Liver (tissue), 9 donors: Measurements from ENCODE around the gene LGALS4. TPM values are rescaled to one million over a fixed set of nuclear protein-coding genes. Genes with fewer than 3 reads are reported as not detected.

Experiments used
- DNase-seq: peaks from one replicate; pipeline ENCODE4 v3.0.0-alpha.2; 2017; ENCODE audit warnings: low spot score
- H3K27ac ChIP-seq, 2 donors: one replicate each; pipeline ENCODE4 v1.7.0; 2013; ENCODE audit warnings: inconsistent platforms in 2 of 2, low read length in 2 of 2, control low read depth in 1 of 2, low read depth in 1 of 2, mild to moderate bottlenecking in 1 of 2
- H3K27me3 ChIP-seq, 4 donors: one replicate each; pipeline versions ENCODE4 v1.6.1 to v1.7.0; 2013; ENCODE audit warnings: low read length in 3 of 4, inconsistent platforms in 1 of 4, mild to moderate bottlenecking in 1 of 4, moderate library complexity in 1 of 4; ENCODE audit not compliant: control insufficient read depth in 4 of 4, insufficient read depth in 4 of 4
- H3K36me3 ChIP-seq, 4 donors: one replicate each; pipeline versions ENCODE4 v1.6.1 to v1.7.0; 2013; ENCODE audit warnings: low read length in 3 of 4, mild to moderate bottlenecking in 3 of 4, low read depth in 1 of 4, moderate library complexity in 1 of 4; ENCODE audit not compliant: control insufficient read depth in 4 of 4, insufficient read depth in 3 of 4
- H3K4me1 ChIP-seq, 4 donors: one replicate each; pipeline versions ENCODE4 v1.6.1 to v1.7.0; 2013; ENCODE audit warnings: low read length in 3 of 4, mild to moderate bottlenecking in 3 of 4, moderate library complexity in 1 of 4; ENCODE audit not compliant: control insufficient read depth in 4 of 4, insufficient read depth in 4 of 4
- H3K4me3 ChIP-seq, 3 donors: one replicate each; pipeline versions ENCODE4 v1.6.1 to v1.7.0; 2013; ENCODE audit warnings: low read length in 3 of 3, control low read depth in 1 of 3, low read depth in 1 of 3, mild to moderate bottlenecking in 1 of 3
- H3K9ac ChIP-seq, 2 donors: one replicate each; pipeline ENCODE4 v1.7.0; 2013; ENCODE audit warnings: low read length in 2 of 2, mild to moderate bottlenecking in 2 of 2, moderate library complexity in 2 of 2, control low read depth in 1 of 2, low read depth in 1 of 2
- H3K9me3 ChIP-seq, 4 donors: one replicate each; pipeline versions ENCODE4 v1.6.1 to v1.7.0; 2013; ENCODE audit warnings: low read length in 3 of 4; ENCODE audit not compliant: control insufficient read depth in 4 of 4
- ATF3 ChIP-seq: IDR thresholded peaks from 2 replicates; pipeline ENCODE4 v1.6.1; 2016; ENCODE audit warnings: antibody characterized with exemption
- CTCF ChIP-seq: fragments of 150-350 bp; IDR thresholded peaks from 2 replicates; pipeline ENCODE4 v1.5.1; 2017; ENCODE audit warnings: improper control_type of control experiment, low read depth, low read length; ENCODE audit not compliant: missing input control
- EGR1 ChIP-seq, 2 donors: IDR thresholded peaks; 2 replicates each; pipeline ENCODE4 v1.6.1; 2016 to 2018; ENCODE audit warnings: antibody characterized with exemption in 2 of 2, low read depth in 2 of 2
- FOXA1 ChIP-seq: IDR thresholded peaks from 2 replicates; pipeline ENCODE4 v1.6.1; 2016; ENCODE audit warnings: antibody characterized with exemption
- FOXA2 ChIP-seq: IDR thresholded peaks from 2 replicates; pipeline ENCODE4 v1.6.1; 2016; ENCODE audit warnings: antibody characterized with exemption
- GABPA ChIP-seq, 2 donors: IDR thresholded peaks in 1 of 2; conservative IDR thresholded peaks in 1 of 2; 2 replicates each; pipeline ENCODE4 v1.6.1; 2016; ENCODE audit warnings: antibody characterized with exemption in 2 of 2, mild to moderate bottlenecking in 1 of 2, moderate library complexity in 1 of 2
- HNF4A ChIP-seq, 2 donors: conservative IDR thresholded peaks; 2 replicates each; pipeline ENCODE4 v1.6.1; 2016; ENCODE audit warnings: antibody characterized with exemption in 2 of 2, mild to moderate bottlenecking in 2 of 2
- HNF4G ChIP-seq: IDR thresholded peaks from 2 replicates; pipeline ENCODE4 v1.6.1; 2016; ENCODE audit warnings: antibody characterized with exemption
- JUND ChIP-seq, 2 donors: IDR thresholded peaks; 2 replicates each; pipeline ENCODE4 v1.6.1; 2016; ENCODE audit warnings: antibody characterized with exemption in 2 of 2
- NR2F2 ChIP-seq: IDR thresholded peaks from 2 replicates; pipeline ENCODE4 v1.6.1; 2016; ENCODE audit warnings: antibody characterized with exemption
- RAD21 ChIP-seq, 2 donors: IDR thresholded peaks; 2 replicates each; pipeline ENCODE4 v1.6.1; 2016; ENCODE audit warnings: antibody characterized with exemption in 2 of 2, mild to moderate bottlenecking in 2 of 2
- RXRA ChIP-seq, 2 donors: IDR thresholded peaks; 2 replicates each; pipeline ENCODE4 v1.6.1; 2017 to 2018; ENCODE audit warnings: antibody characterized with exemption in 2 of 2, mild to moderate bottlenecking in 1 of 2
- SP1 ChIP-seq: IDR thresholded peaks from 2 replicates; pipeline ENCODE4 v1.6.1; 2018; ENCODE audit warnings: antibody characterized with exemption, mild to moderate bottlenecking
- TAF1 ChIP-seq: conservative IDR thresholded peaks from 2 replicates; pipeline ENCODE4 v1.6.1; 2016; ENCODE audit warnings: antibody characterized with exemption, mild to moderate bottlenecking
- YY1 ChIP-seq: IDR thresholded peaks from 2 replicates; pipeline ENCODE4 v1.6.1; 2016; ENCODE audit warnings: antibody characterized with exemption, mild to moderate bottlenecking
- ZBTB33 ChIP-seq: IDR thresholded peaks from 2 replicates; pipeline ENCODE4 v1.6.1; 2016; ENCODE audit warnings: antibody characterized with exemption
- WGBS: extraction: QIAGEN DNeasy Blood & Tissue Kit; methylation state at CpG from one replicate; pipeline ENCODE4 v1.1.7; 2013; 5-methylcytosine and 5-hydroxymethylcytosine counted together
- polyA plus RNA-seq, 2 donors: library from polyadenylated mRNA; stranded (reverse) in 1 of 2; unstranded in 1 of 2; fragments of 200-250 nt in 1 of 2; fragments of >200 nt in 1 of 2; fragmentation: Nextera tagmentation in 1 of 2; extraction: Ambion mirVana in 1 of 2; gene quantifications; one replicate each; pipeline versions ENCODE4 v1.2.1 to v1.2.3, GENCODE V29; 2013 to 2015
- total RNA-seq, 2 donors: library from RNA; depleted of rRNA; stranded (reverse); fragments of >200 nt; gene quantifications; one replicate each; pipeline ENCODE4 v1.2.3, GENCODE V29; 2014
- TF ChIP-seq, protein P1 (sequence below): IDR thresholded peaks from 2 replicates; pipeline ENCODE4 v1.6.1; 2016; ENCODE audit warnings: antibody characterized with exemption
- TF ChIP-seq, protein P2 (sequence below): IDR thresholded peaks from 2 replicates; pipeline ENCODE4 v1.6.1; 2016; ENCODE audit warnings: antibody characterized with exemption, mild to moderate bottlenecking
- donor health status: healthy.
- donor health status: healthy.
- donor health status: healthy.
- donor health status: healthy.
- donor health status: healthy.

The LGALS4 gene
- total and polyA plus RNA-seq, 4 donors: 0.42 to 40.6 (median 12.1) TPM

- peaks cover 4 to 18% (median 13%) of the 10 kb centered on the region in 4 donors for H3K4me1 ChIP-seq
- H3K9ac ChIP-seq: no peak overlapping the region
- no peaks in the 10 kb centered on the region for H3K9me3 ChIP-seq
- peaks cover 9 to 23% (median 13%) of the 10 kb centered on the region in 4 donors for H3K36me3 ChIP-seq
- peak overlapping the region; percentile 47 to 76 for H3K27ac ChIP-seq
- peak overlapping the region in 1 of 3 donors; percentile 15 for H3K4me3 ChIP-seq
- H3K27me3 ChIP-seq: no peaks in the 10 kb centered on the region
- TF ChIP-seq RAD21 (IDR thresholded peaks at IDR 0.05): no peak
- no peak for TF ChIP-seq ATF3
- no peak for TF ChIP-seq HNF4A (conservative IDR thresholded peaks at IDR 0.05)
- TF ChIP-seq RXRA (IDR thresholded peaks at IDR 0.05): no peak
- no peak for TF ChIP-seq HNF4G
- TF ChIP-seq, protein P1, sequence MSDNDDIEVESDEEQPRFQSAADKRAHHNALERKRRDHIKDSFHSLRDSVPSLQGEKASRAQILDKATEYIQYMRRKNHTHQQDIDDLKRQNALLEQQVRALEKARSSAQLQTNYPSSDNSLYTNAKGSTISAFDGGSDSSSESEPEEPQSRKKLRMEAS: no peak
- no peak for TF ChIP-seq TAF1
- TF ChIP-seq ZBTB33: no peak
- no peak for TF ChIP-seq YY1
- no peak for TF ChIP-seq EGR1 (IDR thresholded peaks at IDR 0.05; ENCODE audit: low read depth in 2 of 2)
- no peak for TF ChIP-seq SP1
- no peak for TF ChIP-seq FOXA2
- no peak for TF ChIP-seq JUND (IDR thresholded peaks at IDR 0.05)
- TF ChIP-seq, protein P2, sequence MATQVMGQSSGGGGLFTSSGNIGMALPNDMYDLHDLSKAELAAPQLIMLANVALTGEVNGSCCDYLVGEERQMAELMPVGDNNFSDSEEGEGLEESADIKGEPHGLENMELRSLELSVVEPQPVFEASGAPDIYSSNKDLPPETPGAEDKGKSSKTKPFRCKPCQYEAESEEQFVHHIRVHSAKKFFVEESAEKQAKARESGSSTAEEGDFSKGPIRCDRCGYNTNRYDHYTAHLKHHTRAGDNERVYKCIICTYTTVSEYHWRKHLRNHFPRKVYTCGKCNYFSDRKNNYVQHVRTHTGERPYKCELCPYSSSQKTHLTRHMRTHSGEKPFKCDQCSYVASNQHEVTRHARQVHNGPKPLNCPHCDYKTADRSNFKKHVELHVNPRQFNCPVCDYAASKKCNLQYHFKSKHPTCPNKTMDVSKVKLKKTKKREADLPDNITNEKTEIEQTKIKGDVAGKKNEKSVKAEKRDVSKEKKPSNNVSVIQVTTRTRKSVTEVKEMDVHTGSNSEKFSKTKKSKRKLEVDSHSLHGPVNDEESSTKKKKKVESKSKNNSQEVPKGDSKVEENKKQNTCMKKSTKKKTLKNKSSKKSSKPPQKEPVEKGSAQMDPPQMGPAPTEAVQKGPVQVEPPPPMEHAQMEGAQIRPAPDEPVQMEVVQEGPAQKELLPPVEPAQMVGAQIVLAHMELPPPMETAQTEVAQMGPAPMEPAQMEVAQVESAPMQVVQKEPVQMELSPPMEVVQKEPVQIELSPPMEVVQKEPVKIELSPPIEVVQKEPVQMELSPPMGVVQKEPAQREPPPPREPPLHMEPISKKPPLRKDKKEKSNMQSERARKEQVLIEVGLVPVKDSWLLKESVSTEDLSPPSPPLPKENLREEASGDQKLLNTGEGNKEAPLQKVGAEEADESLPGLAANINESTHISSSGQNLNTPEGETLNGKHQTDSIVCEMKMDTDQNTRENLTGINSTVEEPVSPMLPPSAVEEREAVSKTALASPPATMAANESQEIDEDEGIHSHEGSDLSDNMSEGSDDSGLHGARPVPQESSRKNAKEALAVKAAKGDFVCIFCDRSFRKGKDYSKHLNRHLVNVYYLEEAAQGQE: no peak
- no peak for TF ChIP-seq NR2F2
- TF ChIP-seq CTCF: no peak
- no peak for TF ChIP-seq FOXA1
- TF ChIP-seq GABPA (IDR thresholded peaks at IDR 0.05 in 1 of 2, conservative IDR thresholded peaks at IDR 0.05 in 1 of 2): no peak
- no peak for DNase-seq
- WGBS: 78% methylated on average over 18 of the region's 18 CpGs
Measured at GRCh38 chr19:38812009-38812840, 520 bp downstream of the LGALS4 start.
